Eye (tissue), 1 donor: ENCODE data around the gene CHRDL2.

Source experiments
- DNase-seq: peaks from one replicate; pipeline ENCODE4 v3.0.0-alpha.2; 2015

The CHRDL2 gene

DNA sequence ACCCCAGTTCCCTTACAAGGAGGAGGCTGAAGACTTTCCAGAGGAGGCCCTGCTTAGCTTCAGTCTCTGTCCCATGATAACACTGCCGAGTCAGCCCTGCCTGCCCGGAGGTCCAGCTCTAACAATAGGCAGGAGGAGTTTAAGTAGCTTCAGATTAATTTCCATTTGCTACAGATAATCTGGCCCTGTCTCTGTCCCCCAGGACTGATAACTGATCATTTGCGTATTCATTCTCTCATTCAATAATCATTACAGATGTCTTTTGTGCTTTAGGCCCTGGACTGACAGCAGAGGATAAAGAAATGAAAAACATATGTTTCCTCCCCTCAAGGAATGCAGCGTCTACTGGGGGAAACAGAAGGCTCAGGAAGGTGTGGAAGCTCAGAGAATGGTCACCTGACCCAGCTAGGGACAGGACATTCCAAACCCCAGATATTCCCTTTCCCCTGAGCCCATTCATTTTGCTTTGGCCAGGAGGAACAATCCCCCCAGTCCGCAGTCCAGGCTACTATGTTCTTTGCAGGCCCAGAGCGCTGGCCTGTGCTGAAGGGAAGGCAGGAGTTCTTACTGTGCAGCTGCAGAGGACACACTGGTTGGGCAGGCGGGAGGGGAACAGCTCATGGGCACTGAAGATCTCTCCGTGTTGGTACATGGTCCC is 20.8 kb downstream of the CHRDL2 start:
- DNase-seq, result peak; percentile 55

- no peak for DNase-seq
Measured at GRCh38 chr11:74709175-74709574, 22.1 kb downstream of the CHRDL2 start.

DNA sequence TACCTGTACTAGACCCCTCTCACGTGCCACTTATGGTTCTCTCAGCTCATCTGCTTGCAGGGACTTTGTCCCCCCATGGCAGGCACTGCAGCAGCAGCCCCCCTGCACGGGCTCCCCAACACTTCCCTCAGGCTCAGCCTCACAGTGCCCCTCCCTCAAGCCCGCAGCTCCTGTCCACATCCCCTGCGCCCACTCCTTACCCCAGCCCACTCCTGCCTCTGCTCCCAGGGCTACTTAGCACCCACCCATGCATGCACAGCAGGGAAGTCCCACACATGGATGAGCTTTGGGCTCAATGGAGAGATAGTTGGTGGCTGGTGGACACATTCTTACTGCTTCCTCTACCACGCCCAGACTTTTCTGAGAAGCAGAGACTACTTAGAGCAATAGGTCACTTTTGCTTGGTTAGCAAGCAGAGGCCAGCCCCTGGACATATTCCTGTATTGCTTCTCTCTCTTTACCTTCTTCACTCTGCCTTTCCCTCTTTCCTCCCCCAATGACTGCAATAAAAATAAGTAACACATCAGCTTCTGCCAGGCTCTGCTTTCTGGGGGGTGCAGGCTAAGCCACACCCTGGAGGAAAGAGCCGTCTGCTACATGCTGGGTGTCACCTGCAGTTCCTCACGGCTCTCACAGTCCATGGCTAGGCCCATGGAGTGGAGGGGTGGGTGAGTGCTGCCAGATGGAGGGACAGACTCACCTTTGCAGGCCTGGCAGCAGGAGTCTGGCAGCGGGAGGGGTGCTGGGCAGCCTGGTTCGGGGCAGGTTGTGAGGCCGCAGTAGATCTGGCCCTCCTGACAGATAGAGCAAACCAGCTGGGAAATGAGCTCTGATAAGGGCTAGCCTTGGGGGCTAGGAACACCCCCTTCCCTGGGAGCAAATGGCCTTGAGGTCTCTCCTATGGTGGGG is 23.4 kb downstream of the CHRDL2 start:
- DNase-seq, result no peak

GRCh38 chr11:74707182-74707581 is 24.0 kb downstream of the CHRDL2 start:
- DNase-seq, result no peak

DNA sequence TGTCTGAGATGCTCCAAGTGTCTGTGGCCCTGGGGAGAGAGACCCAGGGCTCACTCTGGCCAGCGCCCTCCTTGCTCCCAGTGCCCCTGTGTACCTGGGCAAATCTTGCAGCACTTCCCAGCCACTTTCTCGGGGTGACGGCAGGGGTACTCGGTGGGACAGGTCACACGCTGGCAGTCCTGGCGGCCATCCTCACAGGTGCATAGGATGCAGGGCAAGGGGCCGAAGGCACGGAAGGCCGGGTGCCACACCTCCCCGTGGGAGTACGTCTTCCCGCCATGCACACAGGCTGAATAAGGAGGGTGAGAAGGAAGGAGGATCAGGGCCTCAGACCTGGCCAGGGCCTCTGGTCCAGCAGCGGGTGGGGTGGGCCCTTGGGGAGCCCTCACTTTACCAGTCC is 28.0 kb downstream of the CHRDL2 start:
- DNase-seq, result no peak

DNA sequence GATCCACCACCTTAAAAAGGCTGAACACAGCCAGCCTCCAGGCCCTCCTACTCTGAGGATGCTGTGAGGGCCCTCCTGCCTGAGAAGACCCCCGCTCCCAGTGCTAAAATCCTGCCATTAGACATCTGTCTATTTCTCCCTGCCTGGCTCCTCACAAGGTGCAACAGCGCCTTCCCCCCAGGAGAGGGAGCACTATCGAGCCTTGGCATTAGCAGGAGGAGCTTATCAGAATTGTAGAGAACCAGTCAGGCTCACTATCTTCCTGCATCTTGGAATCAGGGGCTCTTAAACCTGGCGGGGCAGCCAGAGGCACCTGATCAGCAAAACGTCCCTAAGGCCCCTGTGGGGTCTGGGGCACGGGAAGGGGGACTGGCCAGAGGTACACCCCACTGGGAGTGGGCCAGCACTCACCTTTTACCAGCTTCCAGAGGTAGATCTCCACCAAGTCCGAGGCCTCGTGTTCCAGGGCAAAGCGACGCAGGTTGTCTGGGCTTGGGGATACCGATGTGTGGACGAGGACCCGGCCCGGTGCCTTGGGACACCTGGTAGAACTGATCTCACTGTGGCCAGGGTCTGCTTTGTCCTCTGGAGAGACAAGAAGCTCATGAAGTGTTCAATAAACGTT is 28.7 kb downstream of the CHRDL2 start:
- peak; percentile 89 for DNase-seq

GRCh38 chr11:74701351-74701750 is 29.9 kb downstream of the CHRDL2 start:
- DNase-seq, result no peak

DNA sequence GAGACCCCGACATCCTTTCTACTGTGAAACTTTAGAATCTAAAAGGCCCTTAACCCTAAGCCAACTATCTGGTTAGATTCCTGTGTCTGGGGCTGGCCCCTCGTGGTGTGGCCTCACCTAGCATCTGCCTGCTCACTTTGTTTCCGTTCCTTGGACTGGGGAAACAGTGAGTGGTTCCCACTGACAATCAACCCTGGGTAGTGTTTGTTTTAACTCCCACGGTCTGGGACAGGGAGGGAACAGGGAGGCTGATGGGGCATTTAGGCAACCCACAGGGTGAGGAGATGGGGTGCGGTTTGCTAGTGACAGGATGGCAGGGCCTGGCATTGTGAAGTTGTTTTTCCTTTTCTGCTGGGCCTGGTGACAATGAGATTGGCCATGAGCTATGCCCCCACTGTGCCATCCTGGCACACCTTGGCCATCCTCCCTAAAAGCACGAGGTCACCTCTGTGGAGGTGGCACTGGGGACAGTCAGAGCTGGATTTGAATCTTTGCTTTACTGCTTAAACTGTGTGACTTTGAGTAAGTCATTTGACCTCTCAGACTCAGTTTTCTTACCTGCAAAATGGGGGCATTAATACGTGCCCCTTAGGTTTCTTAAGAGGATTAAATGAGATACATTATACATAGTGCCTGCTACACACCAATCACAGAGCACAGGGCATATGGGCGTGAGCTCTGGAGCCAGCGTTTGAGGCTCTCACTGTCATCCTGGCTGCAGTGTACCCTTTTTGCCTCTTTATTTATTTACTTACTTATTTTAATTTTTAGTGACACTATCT is 31.4 kb downstream of the CHRDL2 start:
- no peak for DNase-seq

GRCh38 chr11:74697722-74698121 is 33.5 kb downstream of the CHRDL2 start:
- DNase-seq, result no peak

DNA sequence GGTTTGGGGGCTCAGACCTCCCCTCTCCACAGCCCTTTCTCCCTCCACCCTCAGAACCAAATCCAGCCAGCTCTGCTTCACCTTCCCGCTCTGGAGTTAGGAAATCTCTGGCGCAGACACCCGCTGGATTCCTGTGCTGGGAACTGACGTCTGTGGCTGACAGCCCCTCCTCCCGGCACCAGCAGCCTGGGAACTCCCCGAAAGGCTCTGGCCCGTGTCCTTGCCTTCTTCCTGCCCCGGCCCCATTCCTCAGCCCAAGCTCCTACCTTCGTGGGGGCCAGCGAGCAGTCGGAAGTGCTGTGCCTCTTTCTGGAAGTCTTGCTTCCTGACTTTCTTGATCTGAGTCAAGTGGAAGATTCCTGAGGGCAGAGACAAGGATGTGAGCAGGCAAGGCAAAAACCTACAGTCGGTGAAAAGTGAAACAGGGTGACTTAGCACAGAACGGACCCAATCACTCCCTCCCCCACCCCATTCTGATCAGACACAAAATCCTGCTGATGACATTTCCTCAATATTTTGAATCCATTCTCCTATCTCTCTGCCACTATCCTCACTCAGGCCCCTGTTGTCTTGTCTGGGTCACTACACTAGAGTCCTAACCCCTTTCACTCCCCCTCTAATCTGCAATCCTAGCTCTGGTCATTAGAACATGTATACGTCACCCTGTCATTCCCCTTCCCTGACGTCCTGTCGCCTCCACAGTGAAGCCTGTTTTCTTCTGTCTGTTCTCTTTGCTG is 34.1 kb downstream of the CHRDL2 start:
- no peak for DNase-seq

DNA sequence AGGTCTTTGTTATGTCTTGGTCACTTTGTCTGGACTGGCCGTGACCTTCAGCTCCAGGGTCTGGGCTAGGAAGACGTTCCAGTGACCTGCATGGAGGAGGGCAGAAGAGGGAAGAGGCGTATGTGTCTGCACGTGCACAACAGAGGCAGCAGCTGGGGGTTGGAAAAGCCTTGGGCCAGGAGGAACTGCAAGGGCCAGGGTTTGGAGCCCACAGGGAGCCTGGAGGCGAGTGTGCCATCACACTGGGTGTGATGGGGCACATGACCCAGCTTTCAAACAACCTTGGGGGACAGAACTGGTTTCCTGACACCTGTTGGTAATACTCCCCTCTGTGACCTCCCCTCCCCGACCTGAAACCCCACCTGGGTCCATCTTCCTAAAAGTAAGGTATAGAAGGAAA is 34.7 kb downstream of the CHRDL2 start:
- DNase-seq, result no peak

DNA sequence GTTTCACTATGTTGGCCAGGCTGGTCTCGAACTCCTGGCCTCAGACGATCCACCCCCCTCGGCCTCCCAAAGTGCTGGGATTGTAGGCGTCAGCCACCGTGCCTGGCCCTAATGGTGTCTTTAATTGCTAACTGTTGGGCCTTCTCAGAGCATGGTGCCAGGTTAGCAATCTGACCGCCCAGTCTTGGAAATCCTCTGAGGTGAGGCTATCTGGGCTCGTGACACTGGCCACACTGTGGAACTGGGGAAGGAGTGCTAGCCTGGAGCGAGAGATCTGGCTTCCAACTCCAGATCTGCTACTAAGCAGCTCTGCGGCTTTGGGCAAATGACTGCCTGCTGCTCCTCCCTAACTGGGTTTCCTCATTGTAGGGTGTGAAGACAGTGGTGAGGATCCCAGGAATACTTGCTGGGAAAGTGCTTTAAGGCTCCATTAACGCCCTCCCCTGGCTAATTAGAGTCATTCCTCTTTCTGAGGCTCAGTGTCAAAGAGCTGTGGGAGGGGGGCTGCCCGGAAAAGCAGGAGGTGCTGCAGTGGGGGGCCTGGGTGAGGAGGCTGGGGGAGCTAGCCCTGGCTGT is 35.4 kb downstream of the CHRDL2 start:
- DNase-seq, result no peak

DNA sequence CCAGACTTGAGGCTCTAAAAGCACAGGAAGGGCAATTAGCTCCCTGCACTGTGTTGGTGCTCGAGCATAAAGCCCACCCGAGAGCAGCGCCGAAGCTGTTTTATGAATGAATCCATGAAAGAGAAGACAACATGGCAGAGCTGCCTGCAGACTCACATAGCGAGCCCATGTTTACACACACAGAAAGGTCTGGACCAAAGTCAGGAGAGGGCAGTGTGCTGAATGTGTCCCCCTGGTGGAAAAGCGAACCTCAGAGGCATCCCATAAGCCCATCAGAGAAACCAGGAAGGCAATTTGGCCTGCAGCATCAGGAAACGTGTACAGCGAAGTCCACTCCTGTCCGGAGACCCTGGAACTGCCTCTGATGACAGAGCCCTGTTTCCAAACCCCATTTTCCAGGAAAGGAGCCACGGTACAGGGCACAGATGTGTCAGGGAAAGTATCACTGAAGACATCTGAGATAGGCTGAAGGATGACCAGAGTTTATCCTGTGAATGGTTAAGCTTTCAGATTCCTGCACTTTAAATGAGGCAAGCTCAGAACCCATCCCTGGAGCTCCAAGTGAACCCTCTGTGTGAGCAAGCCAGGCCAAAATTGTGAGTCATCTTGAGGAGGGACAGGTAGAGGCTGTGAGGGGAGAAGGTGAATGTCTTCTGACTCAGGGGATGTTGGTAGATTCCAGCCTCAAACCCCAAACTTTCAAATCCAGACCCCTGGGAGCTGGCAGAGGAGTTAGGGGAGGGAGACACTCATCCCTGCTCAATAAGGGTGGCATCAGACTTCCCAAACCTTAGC is 36.9 kb downstream of the CHRDL2 start:
- no peak for DNase-seq

- no peak for DNase-seq
Measured at GRCh38 chr11:74693531-74693930, 37.7 kb downstream of the CHRDL2 start.

- no peak for DNase-seq
Measured at GRCh38 chr11:74691755-74692154, 39.5 kb downstream of the CHRDL2 start.

DNA sequence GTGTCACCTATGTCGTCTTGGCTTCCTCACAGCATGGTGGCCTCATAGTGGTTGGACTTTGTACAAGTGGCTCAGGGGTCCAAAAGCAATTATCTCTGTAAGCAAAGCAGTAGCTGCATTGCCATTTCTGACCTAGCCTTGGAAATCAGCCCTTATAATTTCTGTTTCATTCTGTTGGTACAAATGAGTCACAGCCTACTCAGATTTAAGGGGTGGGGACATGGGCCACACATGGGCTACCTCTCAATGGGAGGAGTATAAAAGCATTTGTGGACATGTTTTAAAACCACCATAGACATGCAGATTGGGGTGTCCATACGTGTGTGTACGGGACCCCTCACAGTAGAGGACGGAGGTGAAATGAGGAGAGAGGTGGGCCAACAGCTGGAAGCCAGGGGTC is 41.6 kb downstream of the CHRDL2 start:
- DNase-seq, result no peak

DNA sequence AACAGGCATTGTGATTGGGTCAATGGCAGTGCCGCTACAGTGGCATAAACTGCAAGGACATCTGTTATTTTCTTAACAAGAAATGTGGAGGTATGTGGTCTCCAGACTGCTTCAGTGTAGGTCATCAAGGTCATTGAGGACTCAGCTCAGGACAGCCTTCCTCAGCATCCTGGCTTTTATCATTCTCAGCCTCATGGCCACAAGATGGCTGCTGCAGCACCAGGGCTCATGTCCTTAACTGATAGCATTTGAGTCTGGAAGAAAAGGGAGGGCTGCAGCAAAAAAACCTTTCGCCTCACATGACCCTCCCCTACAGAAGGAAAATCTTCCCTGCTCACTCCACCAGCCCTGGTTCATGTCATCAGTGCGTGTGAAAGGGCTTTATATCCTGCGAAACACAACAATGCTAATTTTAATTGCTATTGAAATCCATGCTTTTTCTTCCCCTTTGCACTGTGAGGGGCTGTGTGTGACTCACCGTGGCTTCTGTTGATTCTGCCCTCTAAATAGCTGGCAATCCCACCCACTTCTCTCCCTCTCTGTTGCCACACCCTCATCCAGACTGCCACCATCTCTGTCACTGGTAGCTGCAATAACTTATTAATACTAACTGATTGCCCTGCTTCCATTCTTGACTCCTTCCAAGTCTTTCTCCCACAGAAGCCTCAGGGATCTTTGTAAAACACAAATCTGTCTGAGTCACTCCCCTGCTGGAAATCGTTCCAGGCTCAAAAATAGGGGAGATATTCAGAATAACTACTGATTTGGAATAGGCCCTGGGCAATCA is 43.8 kb downstream of the CHRDL2 start:
- no peak for DNase-seq

- DNase-seq, result no peak
Measured at GRCh38 chr11:74686792-74687191, 44.4 kb downstream of the CHRDL2 start.

DNA sequence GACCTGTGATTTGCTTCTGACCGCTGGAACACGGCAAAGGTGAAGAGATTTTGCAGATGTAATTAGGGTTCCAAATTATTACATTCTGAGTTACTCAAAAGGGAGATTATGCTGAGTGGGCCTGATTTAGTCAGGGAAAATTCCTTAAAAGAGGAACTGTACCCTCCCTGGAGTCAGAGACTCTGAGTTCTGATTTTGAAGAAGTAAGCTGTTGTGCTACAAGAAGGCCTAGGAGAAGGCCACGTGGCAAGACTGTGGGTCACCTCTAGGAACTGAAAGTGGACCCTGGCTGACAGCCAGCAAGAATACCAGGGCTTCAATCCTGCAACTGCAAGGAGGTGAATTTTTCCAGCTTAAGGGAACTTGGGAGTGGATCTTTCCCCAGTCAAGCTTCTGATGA is 45.3 kb downstream of the CHRDL2 start:
- no peak for DNase-seq

- no peak for DNase-seq
Measured at GRCh38 chr11:74685338-74685737, 45.9 kb downstream of the CHRDL2 start.
